Ishikawa (cell line): ENCODE results near the gene CYP20A1.

Experiments
- CEBPB ChIP-seq: IDR thresholded peaks from 2 replicates; pipeline ENCODE4 v1.6.1; 2012
- EP300 ChIP-seq: IDR thresholded peaks from 2 replicates; pipeline ENCODE4 v1.6.1; 2012; ENCODE audit warnings: borderline replicate concordance
- MAX ChIP-seq: IDR thresholded peaks from 2 replicates; pipeline ENCODE4 v1.6.1; 2012
- REST ChIP-seq: IDR thresholded peaks from 2 replicates; pipeline ENCODE4 v1.6.1; 2012; ENCODE audit warnings: low read depth, mild to moderate bottlenecking
- YY1 ChIP-seq: IDR thresholded peaks from 2 replicates; pipeline ENCODE4 v1.6.1; 2012; ENCODE audit warnings: low read depth

- TF ChIP-seq EP300 (no peak), YY1 (peak; percentile 74), REST (0 out of 2 replicates have a peak, but pooled peaks have one; percentile 5), CEBPB (no peak), MAX (no peak)
Measured at GRCh38 chr2:203327901-203328759, 89.3 kb downstream of the CYP20A1 start, which contains the start of gene ABI2.
